NCI-H1092 treated with DMSO at 0.1 percent for 48 hours (cell line): ENCODE results near the gene NT5M.

Source experiments
- DNase-seq: peaks from one replicate; lab custom pipeline; 2025; lab: John Stamatoyannopoulos, UW

The NT5M gene

GRCh38 chr17:17355426-17355825 lies 52.3 kb downstream of the NT5M start:
- DNase-seq = no peak

GRCh38 chr17:17356149-17356930 lies 53.2 kb downstream of the NT5M start:
- peak; percentile 69 for DNase-seq

- no peak for DNase-seq
Measured at GRCh38 chr17:17356931-17357270, 53.7 kb downstream of the NT5M start.

DNA sequence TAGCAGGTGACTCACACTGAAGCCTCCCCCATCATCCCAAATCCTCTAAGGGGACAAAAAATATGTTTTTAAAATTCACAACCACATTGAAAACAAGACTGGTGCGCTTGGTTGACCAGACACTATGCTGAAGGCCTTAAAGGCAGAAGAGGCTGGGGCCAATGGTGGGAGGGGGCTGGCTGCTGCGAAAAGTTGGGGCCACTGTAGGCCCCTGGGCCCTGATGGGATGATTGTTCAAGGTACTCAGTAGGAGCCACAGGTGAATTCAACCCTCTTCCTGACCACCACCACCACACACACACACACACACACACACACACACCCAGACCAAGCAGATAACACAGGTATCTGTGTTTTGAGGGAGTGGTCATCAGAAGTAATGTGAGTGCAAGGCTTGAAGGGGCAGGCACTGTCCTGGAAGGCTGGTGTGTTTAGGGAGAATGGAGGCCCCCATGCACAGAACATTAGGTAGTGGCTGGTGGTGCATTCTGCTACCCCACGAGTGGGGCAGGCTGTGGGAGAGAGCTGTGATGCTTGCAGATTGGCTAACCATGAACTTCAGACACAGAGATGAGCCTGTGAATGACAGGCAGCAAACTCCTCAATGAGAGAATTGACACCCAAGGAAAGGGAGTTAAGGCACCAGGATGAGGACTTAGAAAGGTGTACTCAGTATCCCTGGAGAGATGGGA lies 55.0 kb downstream of the NT5M start:
- DNase-seq = no peak

DNA sequence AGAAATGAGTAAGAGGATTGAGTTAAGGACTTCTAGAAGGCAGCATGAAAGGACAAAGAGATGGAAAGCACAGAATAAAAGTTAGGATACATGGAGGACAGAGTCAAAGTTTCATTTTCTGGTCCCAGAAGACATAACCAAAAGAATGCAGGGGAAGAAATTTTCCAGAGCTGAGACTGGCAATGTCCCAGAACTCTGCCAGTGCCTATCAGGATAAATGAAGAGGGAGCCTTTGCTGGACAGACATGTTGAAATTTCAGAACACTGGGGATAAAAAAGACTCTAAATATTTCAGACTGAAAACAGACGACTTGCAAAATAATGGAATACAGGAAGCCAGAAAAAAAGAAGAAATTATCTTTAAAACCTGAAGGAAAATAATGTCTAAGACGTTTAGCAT lies 55.7 kb downstream of the NT5M start:
- no peak for DNase-seq

DNA sequence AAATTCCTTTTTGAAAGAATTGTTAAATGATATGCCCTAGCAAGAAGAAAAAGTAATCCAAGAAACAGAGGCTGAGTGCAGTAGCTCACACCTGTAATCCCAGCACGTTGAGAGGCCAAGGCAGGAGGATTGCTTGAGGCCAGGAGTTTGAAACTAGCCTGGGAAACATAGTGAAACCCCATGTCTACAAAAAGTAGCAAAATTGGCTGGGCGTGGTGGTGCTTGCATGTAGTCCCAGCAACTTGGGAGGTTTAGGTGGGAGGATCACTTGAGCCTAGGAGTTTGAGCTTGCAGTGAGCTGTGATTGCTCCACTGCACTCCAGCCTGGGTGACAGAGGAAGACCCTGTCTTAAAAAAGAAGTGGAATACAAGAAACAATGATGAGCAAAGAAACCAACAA lies 56.1 kb downstream of the NT5M start:
- no peak for DNase-seq

DNA sequence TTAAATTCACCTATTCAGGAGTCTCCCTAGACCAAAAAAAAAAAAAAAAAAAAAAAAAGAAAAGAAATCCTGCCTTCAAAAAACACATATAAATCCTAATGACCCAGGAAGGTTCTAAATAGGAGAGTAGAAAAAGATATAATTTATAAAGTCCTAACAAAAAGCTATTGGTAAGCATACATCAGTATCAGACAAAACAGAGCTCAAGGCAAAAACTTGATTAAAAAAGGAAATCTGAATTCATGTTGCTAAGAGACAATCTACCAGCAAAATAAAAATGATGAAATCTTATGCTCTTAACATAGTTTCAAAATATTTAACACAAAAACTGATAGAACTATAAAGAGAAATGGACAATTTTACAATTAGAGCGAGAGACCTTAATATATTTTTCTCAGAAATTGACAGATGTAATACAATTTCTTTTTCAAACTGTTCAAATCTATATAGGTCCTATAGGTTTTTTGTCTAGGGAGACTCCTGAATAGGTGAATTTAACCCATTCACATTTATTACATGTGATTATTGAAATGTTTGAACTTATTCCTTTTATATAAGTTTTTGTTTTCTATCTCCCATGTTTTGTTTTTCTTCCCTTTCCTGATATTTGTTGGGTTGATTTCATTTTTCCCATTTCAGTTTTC lies 57.0 kb downstream of the NT5M start:
- no peak for DNase-seq

- no peak for DNase-seq
Measured at GRCh38 chr17:17361543-17361866, 58.3 kb downstream of the NT5M start.

DNA sequence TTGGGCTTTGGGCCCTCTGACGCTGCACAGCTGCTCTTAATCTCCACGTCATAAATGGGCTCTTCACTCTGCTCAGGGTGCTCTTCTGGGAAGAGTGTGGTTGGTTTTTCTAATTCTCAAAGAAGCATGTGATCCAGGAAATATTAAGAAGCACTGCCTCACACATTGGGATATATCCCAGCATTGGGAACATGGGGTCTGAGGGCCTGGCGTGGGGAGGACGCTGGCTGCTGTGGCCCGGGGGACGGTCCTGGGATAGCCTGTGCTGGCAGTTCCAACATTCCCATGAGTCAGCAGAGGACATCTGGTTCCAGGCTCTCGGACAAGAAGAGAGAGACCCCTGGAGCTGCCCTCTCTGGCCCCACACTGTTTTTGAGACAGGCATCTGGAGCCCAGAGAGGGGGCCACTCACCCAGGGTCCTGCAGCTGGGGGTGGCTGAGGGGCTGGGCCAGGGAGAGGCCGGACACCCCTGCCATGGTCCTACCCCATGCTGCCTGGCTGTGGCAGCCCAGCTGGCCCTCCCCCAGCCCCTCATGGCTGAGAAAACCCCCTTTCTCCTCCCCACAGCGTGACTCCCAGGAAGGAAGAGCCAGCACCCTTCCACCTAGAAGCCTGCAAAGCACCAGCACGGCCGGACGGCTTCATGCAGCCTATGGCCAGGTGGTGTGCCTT lies 58.8 kb downstream of the NT5M start:
- no peak for DNase-seq

DNA sequence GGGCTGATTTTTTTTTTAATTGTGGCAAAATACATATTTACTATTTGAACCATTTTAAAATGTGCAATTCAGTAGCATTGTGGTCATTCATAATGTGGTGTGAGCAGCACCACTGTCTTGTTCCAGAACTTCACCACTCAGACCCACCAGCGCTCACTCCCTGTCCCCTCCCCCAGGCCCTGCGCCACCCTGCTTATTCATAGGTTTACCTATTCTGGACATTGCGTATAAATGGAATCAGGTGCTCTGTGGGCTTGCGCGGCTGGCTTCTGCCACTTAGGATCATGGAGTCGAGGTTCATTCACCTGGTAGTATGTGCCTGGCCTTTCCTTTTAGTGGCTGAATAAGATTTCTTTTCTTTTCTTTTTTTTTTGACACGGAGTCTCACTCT lies 59.4 kb downstream of the NT5M start:
- DNase-seq = no peak

GRCh38 chr17:17363638-17364337 lies 60.6 kb downstream of the NT5M start:
- no peak for DNase-seq

DNA sequence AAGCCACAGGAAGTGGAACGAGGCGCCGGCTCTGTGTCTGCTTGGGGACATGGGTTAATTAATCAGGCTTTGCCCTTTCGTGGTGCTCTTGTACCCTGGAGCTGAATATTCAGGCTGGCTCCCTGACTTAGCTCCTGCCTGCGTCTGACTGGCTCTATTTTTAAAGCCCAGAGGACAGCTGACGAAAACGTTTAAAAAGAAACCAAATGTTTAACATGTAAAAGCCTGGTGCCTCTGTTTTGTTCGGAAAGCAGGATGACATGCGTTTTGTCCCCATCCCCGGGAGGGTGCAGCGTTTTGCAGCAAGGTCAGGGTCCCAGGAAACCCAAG lies 61.1 kb downstream of the NT5M start:
- DNase-seq = no peak

GRCh38 chr17:17365476-17366110 lies 62.4 kb downstream of the NT5M start:
- no peak for DNase-seq

- DNase-seq = no peak
Measured at GRCh38 chr17:17366235-17366634, 63.1 kb downstream of the NT5M start.

DNA sequence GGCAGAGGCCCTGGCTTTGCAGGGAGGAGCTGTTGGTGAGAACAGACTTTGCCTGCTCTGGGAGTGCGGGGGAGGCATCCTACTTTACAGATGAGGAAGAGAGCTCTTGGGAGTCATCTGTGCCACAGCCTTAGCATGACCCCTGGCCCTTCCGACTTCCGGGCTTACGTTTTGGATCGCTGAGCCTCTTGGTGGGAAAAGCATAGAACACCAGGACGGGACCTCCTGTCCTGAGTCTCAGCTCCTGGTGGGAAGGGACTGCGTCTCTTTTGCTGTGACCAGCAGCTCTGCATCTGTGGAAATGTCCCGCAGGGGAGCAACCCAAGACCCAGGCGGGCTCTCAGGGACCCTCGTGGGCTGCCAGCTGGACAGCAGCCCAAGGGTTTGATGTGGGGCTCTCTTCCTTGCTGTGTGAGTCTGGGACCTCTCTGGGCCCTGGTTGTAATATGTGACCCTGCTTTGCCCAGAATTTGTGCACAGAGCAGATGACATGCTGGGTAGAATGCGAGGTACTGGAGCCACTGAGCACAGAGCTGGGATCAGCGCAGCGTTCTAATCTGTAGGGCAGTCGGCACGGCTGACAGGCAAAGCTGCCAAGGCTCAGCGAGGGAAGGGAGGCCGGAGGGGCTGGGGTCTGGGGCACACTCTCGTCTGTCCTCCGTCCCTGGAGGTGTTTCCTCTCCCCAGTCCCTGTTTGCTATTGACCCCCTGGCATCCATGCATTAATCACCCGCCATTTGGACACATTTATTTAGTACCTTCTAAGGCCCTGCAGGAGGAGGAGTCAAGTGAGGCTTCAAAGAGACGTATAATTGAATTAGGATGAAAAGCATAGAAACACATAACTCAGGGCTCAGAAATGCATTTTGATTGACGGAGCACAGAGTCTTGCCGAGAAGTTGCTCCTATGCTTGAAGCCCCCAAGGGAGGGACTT lies 64.0 kb downstream of the NT5M start:
- no peak for DNase-seq

GRCh38 chr17:17367931-17368330 lies 64.8 kb downstream of the NT5M start:
- DNase-seq = no peak

DNA sequence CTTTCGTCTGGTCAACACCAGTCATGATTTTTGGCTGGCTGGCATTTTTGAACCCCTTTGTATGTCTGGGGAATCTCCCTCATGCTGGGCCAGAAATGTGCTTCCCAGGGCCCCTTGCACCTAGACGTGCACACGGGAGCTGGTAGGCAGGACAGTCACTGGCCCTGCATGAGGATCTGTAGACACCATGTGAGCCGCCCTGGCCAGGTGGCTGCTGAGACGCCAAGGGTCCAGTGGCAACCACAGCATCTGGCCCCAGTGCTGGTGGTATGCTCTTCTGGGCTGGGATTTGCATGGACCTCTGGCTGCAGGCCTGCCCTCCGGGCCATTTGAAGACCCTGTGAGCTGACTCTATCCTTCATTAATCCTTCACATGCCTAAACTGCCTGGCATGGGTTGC lies 67.5 kb downstream of the NT5M start:
- no peak for DNase-seq

- DNase-seq = no peak
Measured at GRCh38 chr17:17372856-17373520, 69.8 kb downstream of the NT5M start.

- DNase-seq = no peak
Measured at GRCh38 chr17:17375841-17376240, 72.7 kb downstream of the NT5M start.

DNA sequence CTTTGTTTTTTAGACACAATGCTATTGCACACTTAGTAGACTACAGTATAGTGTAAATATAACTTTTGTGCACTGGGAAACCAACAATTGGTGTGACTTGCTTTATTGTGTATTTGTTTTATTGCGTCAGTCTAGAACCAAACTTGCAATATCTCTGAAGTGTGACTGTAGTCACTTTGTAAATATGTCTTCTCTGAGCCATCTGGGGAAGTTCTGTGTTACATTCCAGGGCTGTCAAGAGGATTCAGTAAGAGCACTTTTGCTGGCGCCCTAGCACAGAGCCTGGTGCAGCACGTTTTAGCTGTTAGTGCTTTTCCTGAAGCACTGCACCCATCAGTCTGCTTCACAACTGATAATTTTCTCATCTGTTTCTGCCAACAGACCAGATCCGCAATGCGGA lies 73.2 kb downstream of the NT5M start:
- DNase-seq = no peak
